Measurements from ENCODE around the gene TPPP. TPM values are rescaled to one million over a fixed set of nuclear protein-coding genes. Genes with fewer than 3 reads are reported as not detected.

TPPP gene
- total RNA-seq, 4 donors from 2014 or later: 7.2 to 11.1 (median 8.4) TPM

DNA sequence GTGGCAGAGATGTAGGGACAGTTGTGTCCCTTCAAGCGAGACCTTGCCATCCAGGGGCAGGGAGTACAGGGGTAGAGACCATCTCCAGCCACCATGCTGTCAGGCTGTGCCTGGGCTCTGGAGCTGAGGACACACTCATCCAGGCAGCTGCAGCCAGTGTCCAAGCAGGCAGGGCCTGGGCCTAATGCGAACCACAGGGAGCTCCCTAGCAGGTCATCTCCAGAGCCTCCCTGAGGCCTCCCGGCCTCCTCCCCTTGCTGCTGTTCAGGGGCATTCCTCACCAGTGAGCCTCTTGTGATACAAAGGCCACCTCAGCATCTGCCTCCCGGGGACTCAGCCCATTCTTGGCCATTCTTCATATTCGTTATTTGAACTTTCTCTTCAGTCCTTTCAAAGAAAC, 35.0 kb downstream of the TPPP start:
- H3K27me3 ChIP-seq: no peaks in the 10 kb centered on the region
- no peak overlapping the region for H3K4me3 ChIP-seq (replicated peaks in 1 of 3)
- no peaks in the 10 kb centered on the region for H3K9me3 ChIP-seq
- TF ChIP-seq, protein P1, sequence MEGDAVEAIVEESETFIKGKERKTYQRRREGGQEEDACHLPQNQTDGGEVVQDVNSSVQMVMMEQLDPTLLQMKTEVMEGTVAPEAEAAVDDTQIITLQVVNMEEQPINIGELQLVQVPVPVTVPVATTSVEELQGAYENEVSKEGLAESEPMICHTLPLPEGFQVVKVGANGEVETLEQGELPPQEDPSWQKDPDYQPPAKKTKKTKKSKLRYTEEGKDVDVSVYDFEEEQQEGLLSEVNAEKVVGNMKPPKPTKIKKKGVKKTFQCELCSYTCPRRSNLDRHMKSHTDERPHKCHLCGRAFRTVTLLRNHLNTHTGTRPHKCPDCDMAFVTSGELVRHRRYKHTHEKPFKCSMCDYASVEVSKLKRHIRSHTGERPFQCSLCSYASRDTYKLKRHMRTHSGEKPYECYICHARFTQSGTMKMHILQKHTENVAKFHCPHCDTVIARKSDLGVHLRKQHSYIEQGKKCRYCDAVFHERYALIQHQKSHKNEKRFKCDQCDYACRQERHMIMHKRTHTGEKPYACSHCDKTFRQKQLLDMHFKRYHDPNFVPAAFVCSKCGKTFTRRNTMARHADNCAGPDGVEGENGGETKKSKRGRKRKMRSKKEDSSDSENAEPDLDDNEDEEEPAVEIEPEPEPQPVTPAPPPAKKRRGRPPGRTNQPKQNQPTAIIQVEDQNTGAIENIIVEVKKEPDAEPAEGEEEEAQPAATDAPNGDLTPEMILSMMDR (IDR thresholded peaks at IDR 0.05): no peak
- TF ChIP-seq POLR2A (IDR thresholded peaks at IDR 0.05): no peak
- no peak for DNase-seq
- no peaks in the 10 kb centered on the region for H3K4me1 ChIP-seq
- H3K27ac ChIP-seq: no peak overlapping the region
- no peaks in the 10 kb centered on the region for H3K36me3 ChIP-seq
- 97 to 100% methylated on average over 5 of the region's 5 CpGs for WGBS, 2 donors
- intact Hi-C loops (cut with DNase I): no loop called here

DNA sequence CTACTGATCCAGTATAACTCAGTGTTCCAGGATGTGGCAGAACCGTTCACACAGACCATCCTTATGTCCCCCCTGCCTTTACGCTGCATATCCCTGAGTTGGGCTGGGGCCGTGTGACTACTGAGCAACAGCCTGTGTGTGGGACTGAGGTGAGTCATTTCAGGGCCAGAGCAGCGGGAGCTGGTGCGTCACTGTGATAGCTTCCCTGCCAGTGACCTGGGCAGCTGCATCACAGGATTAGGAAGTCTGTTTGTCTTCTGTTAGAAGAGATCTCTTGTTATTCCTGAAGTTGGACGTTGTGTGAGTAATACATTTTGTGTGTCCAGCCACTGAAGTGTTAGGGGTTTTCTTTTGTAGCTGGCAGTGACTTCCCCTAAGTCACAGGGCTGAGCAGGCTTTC, 35.6 kb downstream of the TPPP start:
- no peaks in the 10 kb centered on the region for H3K9me3 ChIP-seq
- WGBS, 2 donors: 92 to 94% methylated on average over 6 of the region's 6 CpGs
- H3K4me3 ChIP-seq (replicated peaks in 1 of 3): no peak overlapping the region
- intact Hi-C loops (cut with DNase I): no loop called here
- no peak for DNase-seq
- no peaks in the 10 kb centered on the region for H3K4me1 ChIP-seq
- no peaks in the 10 kb centered on the region for H3K27me3 ChIP-seq
- H3K27ac ChIP-seq: no peak overlapping the region
- TF ChIP-seq, protein P1 (IDR thresholded peaks at IDR 0.05): no peak
- TF ChIP-seq POLR2A (IDR thresholded peaks at IDR 0.05): no peak
- H3K36me3 ChIP-seq: no peaks in the 10 kb centered on the region

DNA sequence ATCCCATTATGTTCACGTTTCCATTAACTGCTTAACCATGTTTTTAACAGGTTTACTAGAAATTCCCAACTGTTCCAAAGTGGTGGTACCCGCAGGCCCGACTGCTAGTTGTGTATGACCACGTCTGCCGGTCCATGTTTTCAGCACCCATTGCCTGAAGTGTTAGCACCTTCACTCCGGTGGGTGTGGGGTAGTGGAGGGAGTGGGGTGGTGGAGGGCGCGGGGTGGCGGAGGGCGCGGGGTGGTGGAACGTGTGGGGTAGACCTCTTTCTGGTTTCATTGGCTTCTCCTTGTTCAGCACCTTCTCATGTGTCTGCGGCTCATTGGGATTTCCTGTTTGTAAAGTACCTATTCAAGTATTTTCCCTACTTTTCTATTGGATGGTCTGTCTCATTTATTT, 37.7 kb downstream of the TPPP start:
- H3K27me3 ChIP-seq: no peaks in the 10 kb centered on the region
- no peak overlapping the region for H3K4me3 ChIP-seq (replicated peaks in 1 of 3)
- no peaks in the 10 kb centered on the region for H3K9me3 ChIP-seq
- no peaks in the 10 kb centered on the region for H3K36me3 ChIP-seq
- TF ChIP-seq, protein P1 (IDR thresholded peaks at IDR 0.05): no peak
- no peak for DNase-seq
- no peak overlapping the region for H3K27ac ChIP-seq
- WGBS, 2 donors: 95% methylated on average over 13 of the region's 13 CpGs
- no peaks in the 10 kb centered on the region for H3K4me1 ChIP-seq
- intact Hi-C loops (cut with DNase I): no loop called here

DNA sequence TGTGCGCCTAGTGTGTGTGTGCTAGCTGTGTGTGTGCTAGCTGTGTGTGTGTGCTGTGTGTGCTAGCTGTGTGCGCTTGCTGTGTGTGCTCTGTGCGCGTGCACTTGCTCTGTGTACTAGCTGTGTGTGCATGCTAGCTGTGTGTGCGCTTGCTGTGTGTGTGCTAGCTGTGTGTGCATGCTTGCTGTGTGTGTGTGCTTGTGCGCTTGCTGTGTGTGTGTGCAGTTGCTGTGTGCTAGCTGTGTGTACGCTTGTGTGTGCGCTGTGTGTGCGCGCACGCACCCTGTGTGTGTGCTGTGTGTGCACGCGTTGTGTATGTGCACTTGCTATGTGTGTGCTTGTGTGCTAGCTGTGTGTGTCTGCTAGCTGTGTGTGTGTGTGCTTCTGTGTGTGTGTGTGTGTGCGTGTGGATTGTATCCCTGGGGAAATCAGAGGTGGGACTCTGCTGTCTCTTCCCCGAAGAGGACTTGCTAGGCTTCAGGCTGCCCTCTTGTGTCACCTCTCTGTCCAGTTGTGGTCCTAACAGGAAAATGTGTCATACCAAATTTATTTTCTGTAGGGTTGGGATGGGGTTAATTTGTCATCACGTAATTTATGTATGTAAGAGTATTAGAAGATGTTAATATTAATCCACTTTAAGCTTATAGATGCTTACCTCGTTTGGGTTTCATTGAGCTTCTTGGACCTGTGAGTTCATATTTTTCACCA, 38.9 kb downstream of the TPPP start:
- TF ChIP-seq, protein P1 (IDR thresholded peaks at IDR 0.05): no peak
- no peak for TF ChIP-seq POLR2A (IDR thresholded peaks at IDR 0.05)
- 84 to 92% methylated on average over 17 of the region's 17 CpGs for WGBS, 2 donors
- no peak for DNase-seq
- H3K27ac ChIP-seq: no peak overlapping the region
- no peaks in the 10 kb centered on the region for H3K36me3 ChIP-seq
- no peaks in the 10 kb centered on the region for H3K27me3 ChIP-seq
- H3K4me3 ChIP-seq (replicated peaks in 1 of 3): no peak overlapping the region
- H3K9me3 ChIP-seq: no peaks in the 10 kb centered on the region
- no peaks in the 10 kb centered on the region for H3K4me1 ChIP-seq
- intact Hi-C loops (cut with DNase I): no loop called here

DNA sequence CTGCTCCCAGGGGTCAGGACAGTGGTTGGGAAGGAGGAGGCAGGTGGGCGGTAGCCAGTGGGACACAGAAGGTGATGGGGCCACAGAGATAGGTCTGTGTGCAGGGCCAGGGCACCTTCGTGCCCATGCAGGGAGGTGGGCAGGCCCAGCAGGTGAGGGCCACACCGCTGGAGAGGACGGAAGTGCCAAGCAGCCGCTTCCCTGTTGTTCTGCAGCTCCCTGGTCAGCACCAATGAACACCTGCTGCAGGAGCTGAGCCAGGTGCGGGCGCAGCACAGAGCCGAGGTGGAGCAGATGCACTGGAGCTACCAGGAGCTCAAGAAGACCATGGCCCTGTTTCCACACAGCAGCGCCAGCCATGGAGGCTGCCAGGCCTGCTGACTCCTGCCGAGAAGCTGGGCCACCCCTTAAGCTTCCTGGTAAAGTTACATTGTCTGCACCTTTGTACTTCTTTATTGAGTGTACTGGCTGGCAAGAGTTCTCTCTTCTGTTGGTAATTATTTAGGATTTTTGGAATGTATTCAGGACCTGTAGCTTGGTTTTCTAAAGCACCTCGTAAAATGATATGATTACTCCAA, 40.3 kb downstream of the TPPP start:
- no peak overlapping the region for H3K27ac ChIP-seq
- 92 to 94% methylated on average over 8 to 11 of the region's 11 CpGs for WGBS, 2 donors
- no peaks in the 10 kb centered on the region for H3K27me3 ChIP-seq
- no peaks in the 10 kb centered on the region for H3K9me3 ChIP-seq
- H3K4me3 ChIP-seq (replicated peaks in 1 of 3): no peak overlapping the region
- intact Hi-C loops (cut with DNase I): no loop called here
- TF ChIP-seq, protein P1 (IDR thresholded peaks at IDR 0.05): no peak
- no peak for TF ChIP-seq POLR2A (IDR thresholded peaks at IDR 0.05)
- no peaks in the 10 kb centered on the region for H3K36me3 ChIP-seq
- no peaks in the 10 kb centered on the region for H3K4me1 ChIP-seq
- no peak for DNase-seq
